Neural cell (in vitro differentiated cells): ENCODE results near the gene P2RY14.

Experiments used
- EZH2 ChIP-seq: fragments of 200-600, 300-800 bp; shearing (Covaris generic), sonication (generic); IDR thresholded peaks from 2 replicates; pipeline ENCODE4 v1.6.1; 2014; ENCODE audit warnings: antibody characterized with exemption, low read length, borderline replicate concordance, mild to moderate bottlenecking; ENCODE audit not compliant: insufficient read depth, poor library complexity, severe bottlenecking
- POLR2AphosphoS5 ChIP-seq: IDR thresholded peaks from 2 replicates; pipeline ENCODE4 v1.6.1; 2012
- TF ChIP-seq, protein P1 (sequence below): fragments of 450-650 bp; IDR thresholded peaks from 2 replicates; pipeline ENCODE4 v1.5.1; 2014; ENCODE audit warnings: antibody characterized with exemption, mild to moderate bottlenecking, moderate library complexity; ENCODE audit not compliant: poor library complexity, severe bottlenecking

DNA sequence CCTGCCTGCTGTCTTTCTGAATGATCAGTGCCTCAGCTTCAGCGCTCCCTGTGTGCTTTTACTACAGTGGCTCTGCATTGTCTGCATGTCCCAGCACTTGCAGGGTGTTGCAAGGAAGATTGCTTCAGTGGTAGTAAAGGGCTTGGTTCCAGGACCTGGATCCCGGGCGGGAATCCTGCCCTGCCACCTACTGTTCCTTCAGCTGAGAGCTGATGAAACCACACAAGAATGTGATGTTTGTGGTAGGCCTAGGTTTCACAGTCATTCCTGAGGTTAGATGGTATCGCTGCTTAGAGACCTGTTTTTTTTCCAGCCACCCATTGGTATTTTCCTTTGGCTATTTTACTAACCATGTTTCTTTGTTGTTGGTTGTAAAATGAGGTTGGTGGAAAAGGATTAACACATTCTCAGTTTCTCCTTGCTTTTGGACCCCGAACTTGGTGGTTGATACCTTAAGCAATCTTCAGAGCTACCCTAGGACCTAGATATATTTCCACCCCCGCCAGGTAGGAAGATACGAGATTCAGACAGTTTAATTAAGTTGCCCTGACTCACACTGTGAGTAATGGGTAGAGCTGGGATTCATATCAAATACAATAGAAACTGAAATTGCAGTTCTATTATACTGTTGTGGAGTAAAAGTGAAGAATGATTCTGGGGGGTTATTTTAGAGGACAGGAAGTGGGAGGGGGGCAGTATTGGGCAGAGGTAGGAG lies 26.9 kb upstream of the P2RY14 start:
- TF ChIP-seq, protein P1, sequence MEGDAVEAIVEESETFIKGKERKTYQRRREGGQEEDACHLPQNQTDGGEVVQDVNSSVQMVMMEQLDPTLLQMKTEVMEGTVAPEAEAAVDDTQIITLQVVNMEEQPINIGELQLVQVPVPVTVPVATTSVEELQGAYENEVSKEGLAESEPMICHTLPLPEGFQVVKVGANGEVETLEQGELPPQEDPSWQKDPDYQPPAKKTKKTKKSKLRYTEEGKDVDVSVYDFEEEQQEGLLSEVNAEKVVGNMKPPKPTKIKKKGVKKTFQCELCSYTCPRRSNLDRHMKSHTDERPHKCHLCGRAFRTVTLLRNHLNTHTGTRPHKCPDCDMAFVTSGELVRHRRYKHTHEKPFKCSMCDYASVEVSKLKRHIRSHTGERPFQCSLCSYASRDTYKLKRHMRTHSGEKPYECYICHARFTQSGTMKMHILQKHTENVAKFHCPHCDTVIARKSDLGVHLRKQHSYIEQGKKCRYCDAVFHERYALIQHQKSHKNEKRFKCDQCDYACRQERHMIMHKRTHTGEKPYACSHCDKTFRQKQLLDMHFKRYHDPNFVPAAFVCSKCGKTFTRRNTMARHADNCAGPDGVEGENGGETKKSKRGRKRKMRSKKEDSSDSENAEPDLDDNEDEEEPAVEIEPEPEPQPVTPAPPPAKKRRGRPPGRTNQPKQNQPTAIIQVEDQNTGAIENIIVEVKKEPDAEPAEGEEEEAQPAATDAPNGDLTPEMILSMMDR, result no peak
- no peak for TF ChIP-seq EZH2
- no peak for TF ChIP-seq POLR2AphosphoS5
